Stimulated activated CD8-positive, alpha-beta memory T cell treated with anti-CD3 and anti-CD28 coated beads, Interleukin-7, amount 100 ng/mL, for 1 hour (primary cell): ENCODE data around the gene NUBP2.
"Not testable (repeated sequence)": the region's sequence is repeated elsewhere in the genome, so short reads cannot be mapped to it uniquely, and the experiment has no call there.

Experiments used
- DNase-seq, 2 donors: peaks; one replicate each; pipeline ENCODE4 v3.0.0-alpha.2; 2020; ENCODE audit warnings: low read depth in 2 of 2

The NUBP2 gene

DNA sequence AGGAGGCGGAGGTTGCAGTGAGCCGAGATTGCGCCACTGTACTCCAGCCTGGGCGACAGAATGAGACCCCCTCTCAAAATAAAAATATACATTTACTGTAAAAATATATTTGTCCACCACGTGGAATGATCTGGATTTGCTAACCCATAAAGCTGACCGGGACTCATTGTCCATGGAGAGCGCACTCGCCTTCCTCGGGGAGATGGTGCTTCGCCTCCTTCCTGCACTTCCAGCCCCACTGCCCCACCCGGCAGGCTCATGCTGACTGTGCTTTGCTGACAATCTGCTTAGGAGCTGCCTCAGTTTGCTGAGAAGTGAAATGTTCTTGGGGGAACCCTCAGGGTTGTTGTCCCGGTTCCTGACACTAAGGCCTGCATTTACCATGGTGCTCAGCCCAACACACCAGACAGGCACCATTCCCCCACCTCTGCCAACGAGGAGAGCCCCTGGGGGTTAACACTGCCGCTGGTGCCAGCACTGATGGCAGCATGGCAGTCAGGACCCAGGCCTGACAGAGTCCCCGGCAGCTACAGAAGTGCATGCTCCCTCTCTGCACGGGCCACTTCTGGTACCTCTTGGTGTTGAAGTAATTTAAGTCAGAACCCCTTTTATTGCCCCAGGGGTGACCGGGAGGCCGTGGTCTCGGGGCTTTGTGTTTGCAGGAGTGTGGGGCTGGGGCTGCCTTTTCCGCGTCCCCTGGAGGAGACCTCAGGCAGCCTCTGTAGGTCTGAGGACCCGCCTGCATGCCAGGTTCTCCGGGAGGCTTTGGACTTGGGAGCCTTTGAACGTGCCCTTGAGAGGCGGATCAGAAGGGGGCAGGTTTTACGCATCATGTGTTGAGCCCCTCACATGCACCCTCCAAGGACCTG, 2.5 kb downstream of the NUBP2 start:
- no peak for DNase-seq

- no peak for DNase-seq
These were observed 3.0 kb downstream of the NUBP2 start for GRCh38 chr16:1785846-1786170.

GRCh38 chr16:1786242-1787055, 3.7 kb downstream of the NUBP2 start:
- no peak for DNase-seq

DNA sequence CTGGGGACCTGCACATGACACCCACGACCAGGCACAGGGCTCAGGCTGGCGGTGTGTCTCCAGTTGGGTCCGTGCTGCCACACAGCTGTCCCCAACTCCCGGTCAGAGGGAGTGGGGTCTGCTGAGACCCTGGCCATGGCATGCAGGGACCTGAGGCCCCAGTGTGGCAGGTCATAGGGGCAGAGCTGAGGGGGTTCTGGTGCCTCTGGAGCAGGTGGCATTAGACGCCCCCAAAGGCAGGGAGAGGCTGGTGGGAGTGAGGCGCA, 4.2 kb downstream of the NUBP2 start:
- no peak for DNase-seq

DNA sequence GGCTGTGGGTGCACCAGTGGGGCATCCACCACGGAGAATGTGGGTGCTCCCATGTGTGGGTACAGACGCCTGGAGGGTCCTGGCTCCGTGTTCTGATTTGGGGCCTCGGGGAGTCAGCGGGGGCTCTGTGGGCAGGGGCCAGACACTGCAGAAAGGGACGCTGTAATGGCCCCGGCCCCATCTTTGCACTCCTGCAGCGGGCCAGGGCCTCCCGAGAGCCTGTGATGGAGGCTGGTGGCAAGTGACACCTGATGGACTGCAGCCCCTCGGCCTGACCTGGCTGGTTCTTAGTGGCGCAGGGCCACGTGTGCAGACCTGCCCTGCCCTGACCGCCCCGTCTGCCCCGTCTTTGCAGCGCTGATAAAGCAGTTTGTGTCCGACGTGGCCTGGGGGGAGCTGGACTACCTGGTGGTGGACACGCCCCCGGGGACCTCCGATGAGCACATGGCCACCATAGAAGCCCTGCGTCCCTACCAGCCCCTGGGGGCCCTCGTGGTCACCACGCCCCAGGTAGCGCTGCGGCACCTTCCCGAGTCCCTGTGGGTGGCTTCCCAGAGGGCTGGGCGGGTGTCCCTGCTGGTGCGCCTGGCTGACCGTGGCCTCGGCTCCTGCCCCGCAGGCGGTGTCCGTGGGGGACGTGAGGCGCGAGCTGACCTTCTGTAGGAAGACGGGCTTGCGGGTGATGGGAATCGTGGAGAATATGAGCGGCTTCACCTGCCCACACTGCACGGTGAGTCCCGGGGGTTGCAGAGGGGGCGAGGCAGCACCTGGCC, 4.7 kb downstream of the NUBP2 start:
- DNase-seq, result no peak

- DNase-seq, result no peak
These were observed 5.4 kb downstream of the NUBP2 start for GRCh38 chr16:1788095-1788707.

DNA sequence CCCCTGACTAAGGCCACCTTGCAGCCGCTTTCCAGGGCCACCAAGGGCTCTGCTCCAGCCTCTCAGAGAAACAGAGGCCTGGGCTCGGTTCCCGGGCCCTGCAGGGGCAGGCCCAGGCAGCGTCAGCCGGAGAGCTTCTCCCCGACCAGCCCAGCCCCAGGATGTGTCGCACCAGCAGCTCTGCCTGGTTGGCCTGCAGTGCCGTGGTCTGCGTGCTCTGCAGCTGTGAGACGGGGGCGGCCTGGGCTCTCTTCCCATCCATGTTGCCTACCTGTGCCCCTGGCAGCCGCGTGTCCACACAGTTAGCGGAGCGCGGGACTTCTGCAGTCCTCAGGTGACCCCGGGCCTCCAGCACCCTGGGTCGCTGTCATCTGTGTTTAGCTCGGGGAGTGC, 5.9 kb downstream of the NUBP2 start:
- no peak for DNase-seq

- no peak for DNase-seq
These were observed 6.9 kb downstream of the NUBP2 start for GRCh38 chr16:1789643-1790045.

- DNase-seq, result no peak
These were observed 7.5 kb downstream of the NUBP2 start for GRCh38 chr16:1790261-1790610.

- DNase-seq, result no peak
These were observed 8.0 kb downstream of the NUBP2 start for GRCh38 chr16:1790611-1791255.

- DNase-seq, result no peak
These were observed 8.6 kb downstream of the NUBP2 start for GRCh38 chr16:1791256-1791942.

DNA sequence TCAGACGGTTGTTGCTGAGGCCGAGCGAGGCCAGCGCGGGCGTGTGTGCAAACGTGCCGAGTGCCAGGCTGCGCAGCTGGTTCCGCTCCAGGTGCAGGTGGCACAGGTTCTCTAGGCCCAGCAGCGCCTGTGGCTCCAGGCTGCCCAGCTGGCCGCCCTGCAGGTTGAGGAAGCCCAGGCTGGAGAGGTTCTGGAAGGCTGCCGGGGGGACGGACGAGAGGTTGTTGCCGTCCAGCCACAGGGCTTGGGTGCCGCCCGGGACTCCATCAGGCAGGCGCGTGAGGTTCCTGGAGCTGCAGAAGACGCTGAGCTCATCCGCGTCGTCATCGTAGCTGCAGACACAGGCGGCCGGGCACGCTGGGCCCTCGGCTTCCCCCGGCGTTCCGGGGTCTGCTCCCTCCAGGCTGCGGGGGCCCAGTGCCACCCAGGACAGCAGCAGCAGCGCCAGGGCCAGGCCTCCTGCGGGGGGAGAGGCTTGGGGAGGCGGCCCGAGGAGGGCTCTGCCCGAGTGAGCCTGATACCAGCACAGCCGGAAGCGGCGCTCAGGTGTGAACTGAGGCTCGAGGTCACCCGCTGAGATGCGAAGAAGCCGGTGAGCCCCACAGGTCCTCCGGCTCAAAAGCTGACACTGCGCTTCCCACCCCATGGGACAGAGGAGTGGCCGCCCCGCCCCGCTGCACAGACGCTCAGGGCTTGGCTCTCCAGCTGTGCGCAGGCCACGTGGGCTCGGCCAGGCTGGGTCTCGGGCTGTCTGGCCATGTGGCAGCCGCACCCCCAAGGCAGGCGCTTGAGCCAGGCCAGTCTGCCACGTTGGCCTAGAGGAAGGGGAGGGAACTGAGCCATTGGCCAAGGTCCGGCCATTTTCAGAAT, 9.4 kb downstream of the NUBP2 start:
- DNase-seq, result no peak

DNA sequence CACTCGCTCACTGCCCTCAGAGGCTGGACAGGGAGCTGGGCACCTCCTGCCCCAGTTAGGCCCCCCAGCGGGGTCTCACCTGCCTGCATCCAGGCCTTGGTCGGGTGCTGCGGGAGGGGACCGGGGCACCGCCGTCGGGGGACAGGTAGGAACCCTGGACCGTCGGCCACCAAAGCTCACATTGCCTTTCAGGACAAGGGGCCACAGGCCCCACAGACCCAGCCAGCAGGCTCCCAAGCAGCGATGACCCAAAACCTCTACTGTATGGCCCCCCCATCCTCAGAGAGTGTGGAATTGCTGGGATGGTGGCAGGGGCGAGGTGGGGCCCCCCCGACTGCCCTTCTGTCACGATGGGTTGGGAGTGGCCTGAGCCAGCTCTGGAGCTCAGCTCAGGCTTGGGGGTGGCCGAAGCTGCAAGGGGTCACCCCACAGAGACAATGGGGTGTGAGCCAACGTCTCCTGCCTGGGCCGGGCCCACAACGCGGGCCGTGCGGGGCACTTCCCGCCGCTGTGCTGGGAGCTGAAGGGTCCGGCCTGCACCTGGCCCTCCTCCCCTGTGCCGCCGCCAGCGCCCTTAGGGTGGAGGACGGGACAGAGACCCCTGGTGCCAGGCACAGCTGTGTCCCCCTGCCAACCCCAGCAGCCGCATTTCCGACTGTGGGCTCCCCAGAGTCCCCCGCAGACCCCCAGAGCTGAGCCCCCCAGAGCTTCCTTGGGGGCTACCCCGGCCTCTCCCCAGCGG, 10.2 kb downstream of the NUBP2 start:
- no peak for DNase-seq

DNA sequence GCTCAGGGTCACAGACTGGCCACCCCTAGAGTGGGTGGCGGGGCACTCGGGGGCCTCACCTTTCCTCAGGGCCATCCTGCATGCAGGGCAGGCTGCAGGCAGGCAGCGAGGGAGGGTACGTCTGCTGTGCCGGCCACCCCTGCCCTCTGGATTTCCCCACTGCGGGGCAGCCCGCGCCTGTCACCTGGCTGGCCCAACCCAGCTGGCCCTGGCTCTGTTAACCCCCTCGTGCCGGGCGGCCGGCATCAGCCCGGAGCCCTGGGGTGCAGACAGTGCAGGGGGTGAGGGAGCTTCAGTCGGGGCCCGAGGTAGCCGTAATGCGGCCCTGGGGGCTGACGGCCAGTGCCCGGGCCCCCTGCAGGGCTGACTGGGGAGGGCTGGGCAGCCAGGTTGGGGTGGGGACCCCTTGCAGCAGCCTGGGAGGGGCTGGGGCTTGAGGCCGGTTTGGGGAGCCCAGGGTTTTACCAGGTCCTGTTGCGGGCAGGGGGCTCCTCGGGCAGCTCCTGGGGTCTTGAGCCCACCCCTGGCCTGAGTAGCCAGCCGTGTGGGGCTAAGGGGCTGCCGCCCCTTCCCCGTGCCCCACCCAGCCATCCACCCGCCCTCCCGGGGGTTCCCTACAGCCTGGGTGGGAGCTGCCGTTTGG, 10.9 kb downstream of the NUBP2 start, which contains the start of gene IGFALS:
Gene IGFALS (minus strand): TSS at position 128 of the 643 bp plus-strand sequence. CDS start 53 bp downstream, at position 75.
- DNase-seq, result no peak

DNA sequence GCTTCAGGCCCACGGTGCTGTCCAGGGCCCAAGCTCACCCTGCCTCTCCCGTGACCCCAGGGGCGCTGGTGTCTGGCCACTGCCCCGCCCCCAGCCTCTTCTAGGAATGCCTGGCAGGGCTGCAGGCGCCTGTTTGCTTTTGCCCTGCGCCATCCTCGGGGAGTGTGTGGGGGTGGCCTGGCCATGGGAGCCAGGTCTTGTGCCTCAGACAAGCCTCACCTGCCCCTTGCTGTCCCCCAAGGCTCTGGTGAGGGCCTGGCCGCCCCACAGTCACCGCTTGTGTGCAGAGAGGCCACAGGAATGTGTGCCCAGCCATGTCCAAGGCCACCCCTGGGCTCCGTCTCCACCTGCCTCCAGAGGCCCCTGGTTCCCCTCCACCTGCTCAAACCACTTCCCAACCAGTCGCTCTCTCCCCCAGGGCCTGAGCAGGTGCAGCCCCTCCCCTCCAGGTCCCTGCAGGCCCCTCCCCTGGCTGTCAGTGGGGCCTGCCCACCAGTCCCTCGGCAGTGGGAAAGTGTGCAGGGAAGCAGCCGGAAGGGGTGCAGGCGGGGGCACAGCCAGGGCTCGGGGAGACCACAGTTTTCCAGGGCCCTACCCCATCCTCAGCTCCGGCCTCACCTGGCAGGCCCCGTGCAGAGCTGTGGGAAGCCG, 11.6 kb downstream of the NUBP2 start:
- no peak for DNase-seq

DNA sequence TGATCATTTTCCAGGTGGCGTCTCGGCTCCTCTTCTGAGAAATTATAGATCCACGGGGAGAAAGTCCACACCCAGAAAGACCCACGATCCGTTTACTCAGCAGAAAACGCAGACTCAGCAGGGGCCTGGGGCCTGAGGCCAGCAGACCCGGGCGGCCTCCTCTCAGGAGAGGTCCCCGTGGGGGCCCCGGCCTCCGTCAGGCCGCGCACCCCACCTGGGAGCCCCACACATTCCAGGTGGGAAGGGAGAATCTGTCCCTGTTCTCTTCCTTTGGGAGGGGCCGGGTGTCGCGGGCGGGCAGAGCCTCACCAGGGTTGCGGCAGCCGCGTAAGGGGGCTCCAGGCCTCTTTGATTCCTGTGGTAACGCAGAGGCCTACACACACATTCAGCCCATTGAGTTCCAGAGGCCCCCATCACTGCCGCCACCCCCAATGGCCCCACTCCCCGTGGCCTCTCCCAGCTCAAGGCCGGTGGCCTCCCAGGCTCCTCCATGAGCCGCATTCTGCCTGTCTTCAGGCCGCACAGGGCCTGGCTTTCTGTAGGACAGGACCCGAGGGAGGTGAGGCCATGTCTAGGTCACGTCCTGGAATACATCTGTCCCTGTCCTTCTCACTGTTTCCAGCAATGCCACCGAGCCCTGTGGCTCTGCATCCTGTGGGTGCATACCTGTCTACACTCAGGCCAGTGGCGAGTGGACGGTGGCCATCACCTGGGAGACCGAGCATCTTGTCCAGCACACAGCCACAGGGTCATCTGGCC, 12.3 kb downstream of the NUBP2 start:
- no peak for DNase-seq

GRCh38 chr16:1799263-1799662, 16.5 kb downstream of the NUBP2 start:
- not testable (repeated sequence) for DNase-seq

- DNase-seq, result no peak
These were observed 17.9 kb downstream of the NUBP2 start for GRCh38 chr16:1800701-1801100.
